Measurements from ENCODE around the gene MRPL17. TPM values are rescaled to one million over a fixed set of nuclear protein-coding genes. Genes with fewer than 3 reads are reported as not detected.

The MRPL17 gene
- polyA plus RNA-seq, 1 donor from 2014 or later: 28.3 TPM

DNA sequence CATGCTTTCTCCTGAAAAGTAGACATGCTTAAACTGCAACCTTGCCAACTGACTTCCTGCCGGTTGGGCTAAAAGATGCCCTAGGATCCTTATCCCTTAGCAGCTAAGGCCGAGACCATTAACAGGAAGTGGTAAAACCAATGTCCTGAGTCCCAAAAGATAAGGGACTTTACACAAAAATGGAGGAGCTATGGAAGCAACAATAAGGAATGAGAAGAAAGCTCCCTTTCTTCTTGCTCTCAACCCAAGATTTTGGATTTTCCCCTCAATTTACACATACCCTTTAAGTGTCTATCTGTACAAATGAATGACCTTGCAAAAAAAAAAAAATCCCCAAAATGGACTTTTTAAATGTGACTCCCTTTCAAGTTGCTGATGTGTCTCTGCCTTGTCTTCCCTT lies 11.1 kb downstream of the MRPL17 start:
- Histone ChIP-seq H3K27me3 (ENCODE audit: insufficient read depth, low read depth, low read length) (no peaks in the 10 kb centered on the region), H3K36me3 (ENCODE audit: insufficient read depth, low read length) (no peaks in the 10 kb centered on the region), H3K9ac (ENCODE audit: low read length) (no peak overlapping the region), H3K9me2 (ENCODE audit: insufficient read depth, low read length) (no peaks in the 10 kb centered on the region), H3K4me2 (ENCODE audit: low read length) (no peak overlapping the region), H3K79me2 (replicated peaks; ENCODE audit: insufficient read depth, low read length) (no peaks in the 10 kb centered on the region), H3K9me3 (ENCODE audit: low read length) (no peaks in the 10 kb centered on the region), H2AFZ (ENCODE audit: low read depth, low read length) (no peak overlapping the region), H4K20me1 (ENCODE audit: insufficient read depth) (no peaks in the 10 kb centered on the region), H3K4me3 (ENCODE audit: low read length) (no peak overlapping the region), H3K27ac (ENCODE audit: low read length) (no peak overlapping the region), H3F3A (ENCODE audit: insufficient read depth, low read length, poor library complexity, severe bottlenecking) (no peaks in the 10 kb centered on the region)
- no peak for TF ChIP-seq MXI1 (conservative IDR thresholded peaks at IDR 0.05; ENCODE audit: poor library complexity, severe bottlenecking)
- no peak for TF ChIP-seq RAD21 (conservative IDR thresholded peaks at IDR 0.05)
- TF ChIP-seq EZH2 (IDR thresholded peaks at IDR 0.05; ENCODE audit: borderline replicate concordance, insufficient read depth, low read length, poor library complexity, severe bottlenecking): no peak
- no peak for TF ChIP-seq EP300 (conservative IDR thresholded peaks at IDR 0.05; ENCODE audit: poor library complexity, severe bottlenecking)
- TF ChIP-seq TAF1 (IDR thresholded peaks at IDR 0.05; ENCODE audit: low read depth): no peak
- TF ChIP-seq, protein P1, sequence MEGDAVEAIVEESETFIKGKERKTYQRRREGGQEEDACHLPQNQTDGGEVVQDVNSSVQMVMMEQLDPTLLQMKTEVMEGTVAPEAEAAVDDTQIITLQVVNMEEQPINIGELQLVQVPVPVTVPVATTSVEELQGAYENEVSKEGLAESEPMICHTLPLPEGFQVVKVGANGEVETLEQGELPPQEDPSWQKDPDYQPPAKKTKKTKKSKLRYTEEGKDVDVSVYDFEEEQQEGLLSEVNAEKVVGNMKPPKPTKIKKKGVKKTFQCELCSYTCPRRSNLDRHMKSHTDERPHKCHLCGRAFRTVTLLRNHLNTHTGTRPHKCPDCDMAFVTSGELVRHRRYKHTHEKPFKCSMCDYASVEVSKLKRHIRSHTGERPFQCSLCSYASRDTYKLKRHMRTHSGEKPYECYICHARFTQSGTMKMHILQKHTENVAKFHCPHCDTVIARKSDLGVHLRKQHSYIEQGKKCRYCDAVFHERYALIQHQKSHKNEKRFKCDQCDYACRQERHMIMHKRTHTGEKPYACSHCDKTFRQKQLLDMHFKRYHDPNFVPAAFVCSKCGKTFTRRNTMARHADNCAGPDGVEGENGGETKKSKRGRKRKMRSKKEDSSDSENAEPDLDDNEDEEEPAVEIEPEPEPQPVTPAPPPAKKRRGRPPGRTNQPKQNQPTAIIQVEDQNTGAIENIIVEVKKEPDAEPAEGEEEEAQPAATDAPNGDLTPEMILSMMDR (IDR thresholded peaks at IDR 0.05; ENCODE audit: poor library complexity, severe bottlenecking): no peak
- TF ChIP-seq SMC3 (conservative IDR thresholded peaks at IDR 0.05; ENCODE audit: poor library complexity): no peak
- TF ChIP-seq POLR2AphosphoS5 (IDR thresholded peaks at IDR 0.05): no peak
- no peak for TF ChIP-seq REST (IDR thresholded peaks at IDR 0.05; ENCODE audit: borderline replicate concordance)

DNA sequence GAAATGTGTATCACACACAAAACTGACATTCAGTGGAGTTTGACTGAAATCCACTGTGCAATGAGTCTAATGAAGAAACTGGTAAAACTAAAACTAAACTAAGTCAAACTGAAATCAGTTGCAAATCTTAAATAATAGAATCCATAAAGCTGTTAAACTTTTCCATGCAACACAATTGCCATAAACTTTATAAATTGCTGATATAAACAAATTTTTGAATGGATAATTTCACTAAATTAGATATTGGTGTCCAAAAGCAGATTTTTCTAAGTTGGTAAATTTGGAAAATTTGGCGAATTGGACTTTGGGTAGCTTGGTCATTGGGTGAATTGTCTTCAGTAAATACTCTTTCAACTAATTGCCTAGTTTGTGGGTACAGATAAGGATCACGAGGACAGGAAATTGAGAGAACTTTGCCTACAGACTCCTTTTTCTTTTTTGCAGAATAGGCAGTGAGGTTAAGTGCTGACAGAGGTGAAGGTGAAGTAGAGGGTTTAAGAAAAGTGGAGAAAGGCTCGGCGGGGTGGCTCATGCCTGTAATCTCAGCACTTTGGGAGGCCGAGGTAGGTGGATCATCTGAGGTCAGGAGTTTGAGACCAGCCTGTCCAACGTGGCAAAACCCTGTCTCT lies 12.8 kb downstream of the MRPL17 start:
- Histone ChIP-seq H3K4me2 (ENCODE audit: low read length) (no peak overlapping the region), H3K36me3 (ENCODE audit: insufficient read depth, low read length) (no peaks in the 10 kb centered on the region), H4K20me1 (ENCODE audit: insufficient read depth) (no peaks in the 10 kb centered on the region), H3K9me2 (ENCODE audit: insufficient read depth, low read length) (no peaks in the 10 kb centered on the region), H3K27ac (ENCODE audit: low read length) (no peak overlapping the region), H3K9ac (ENCODE audit: low read length) (no peak overlapping the region), H2AFZ (ENCODE audit: low read depth, low read length) (no peak overlapping the region), H3K79me2 (replicated peaks; ENCODE audit: insufficient read depth, low read length) (no peaks in the 10 kb centered on the region), H3K4me3 (ENCODE audit: low read length) (no peak overlapping the region), H3F3A (ENCODE audit: insufficient read depth, low read length, poor library complexity, severe bottlenecking) (no peaks in the 10 kb centered on the region), H3K9me3 (ENCODE audit: low read length) (no peaks in the 10 kb centered on the region), H3K27me3 (ENCODE audit: insufficient read depth, low read depth, low read length) (no peaks in the 10 kb centered on the region)
- TF ChIP-seq REST (IDR thresholded peaks at IDR 0.05; ENCODE audit: borderline replicate concordance): no peak
- TF ChIP-seq, protein P1 (IDR thresholded peaks at IDR 0.05; ENCODE audit: poor library complexity, severe bottlenecking): no peak
